Astrocyte of the spinal cord (primary cell): ENCODE data around the gene KCNAB2.
A peak's percentile ranks its signal among the peaks of the same experiment; 100 is the strongest.

Experiments
- DNase-seq: peaks from one replicate; pipeline ENCODE4 v3.0.0; 2011; ENCODE audit warnings: low read depth, low spot score
- H3K4me3 ChIP-seq: 2 replicates; pipeline ENCODE4 v1.5.1; 2011; ENCODE audit warnings: low read depth, mild to moderate bottlenecking, low read length, moderate library complexity
- CTCF ChIP-seq: IDR thresholded peaks from 2 replicates; pipeline ENCODE4 v1.5.1; 2012; ENCODE audit warnings: low read depth, mild to moderate bottlenecking, low read length, inconsistent platforms
- in situ Hi-C: cut with HindIII; loops from 2 replicates; pipeline ENCODE4 v1.10.0; 2017; ENCODE audit warnings: low sequenced_read_pairs

The KCNAB2 gene

GRCh38 chr1:6038603-6039002 is 7.1 kb upstream of the KCNAB2 start:
- no peak for TF ChIP-seq CTCF
- DNase-seq, result no peak
- in situ Hi-C loops, result no loop called here
- no peak overlapping the region for H3K4me3 ChIP-seq

GRCh38 chr1:6039031-6039430 is 6.7 kb upstream of the KCNAB2 start:
- TF ChIP-seq CTCF, result no peak

GRCh38 chr1:6040444-6040843 is 5.2 kb upstream of the KCNAB2 start:
- in situ Hi-C loops, result no loop called here

More at GRCh38 chr1:6039031-6039430, 6.7 kb upstream of the KCNAB2 start:
- DNase-seq, result no peak
- in situ Hi-C loops, result no loop called here
- H3K4me3 ChIP-seq, result no peak overlapping the region

GRCh38 chr1:6040861-6041415 is 4.8 kb upstream of the KCNAB2 start:
- no peak for DNase-seq
- H3K4me3 ChIP-seq, result no peak overlapping the region
- in situ Hi-C loops, result no loop called here
- no peak for TF ChIP-seq CTCF

More at GRCh38 chr1:6040444-6040843, 5.2 kb upstream of the KCNAB2 start:
- TF ChIP-seq CTCF, result no peak
- H3K4me3 ChIP-seq, result no peak overlapping the region
- no peak for DNase-seq

GRCh38 chr1:6041432-6042062 is 4.1 kb upstream of the KCNAB2 start:
- in situ Hi-C loops, result no loop called here
- peak; percentile 64 for TF ChIP-seq CTCF
- DNase-seq, result no peak
- H3K4me3 ChIP-seq, result no peak overlapping the region

- in situ Hi-C loops, result no loop called here
- DNase-seq, result no peak
- TF ChIP-seq CTCF, result no peak
- H3K4me3 ChIP-seq, result no peak overlapping the region
Measured at GRCh38 chr1:6043561-6043960, 2.1 kb upstream of the KCNAB2 start.
